ENCODE results near the gene RNF182.

DNA sequence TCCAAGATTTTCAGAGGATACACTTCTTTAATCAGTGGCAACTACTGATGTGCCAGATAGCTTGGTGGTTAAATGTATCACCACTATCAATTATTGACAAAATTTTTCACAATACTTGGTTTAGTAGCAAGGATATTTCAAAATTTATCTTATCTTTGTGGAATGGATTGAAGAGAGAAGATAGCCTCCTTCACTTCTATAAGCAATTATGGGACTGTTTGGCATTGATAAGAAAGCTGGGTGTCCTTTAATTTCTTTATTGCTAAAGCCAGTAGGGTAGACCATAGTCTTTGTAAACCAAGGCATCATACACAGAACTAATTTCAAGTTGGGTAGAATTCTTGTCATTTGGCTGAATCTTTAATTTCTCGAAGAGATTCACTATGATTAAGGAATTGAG, 4.9 kb upstream of the RNF182 start:
- TF ChIP-seq, protein P1, sequence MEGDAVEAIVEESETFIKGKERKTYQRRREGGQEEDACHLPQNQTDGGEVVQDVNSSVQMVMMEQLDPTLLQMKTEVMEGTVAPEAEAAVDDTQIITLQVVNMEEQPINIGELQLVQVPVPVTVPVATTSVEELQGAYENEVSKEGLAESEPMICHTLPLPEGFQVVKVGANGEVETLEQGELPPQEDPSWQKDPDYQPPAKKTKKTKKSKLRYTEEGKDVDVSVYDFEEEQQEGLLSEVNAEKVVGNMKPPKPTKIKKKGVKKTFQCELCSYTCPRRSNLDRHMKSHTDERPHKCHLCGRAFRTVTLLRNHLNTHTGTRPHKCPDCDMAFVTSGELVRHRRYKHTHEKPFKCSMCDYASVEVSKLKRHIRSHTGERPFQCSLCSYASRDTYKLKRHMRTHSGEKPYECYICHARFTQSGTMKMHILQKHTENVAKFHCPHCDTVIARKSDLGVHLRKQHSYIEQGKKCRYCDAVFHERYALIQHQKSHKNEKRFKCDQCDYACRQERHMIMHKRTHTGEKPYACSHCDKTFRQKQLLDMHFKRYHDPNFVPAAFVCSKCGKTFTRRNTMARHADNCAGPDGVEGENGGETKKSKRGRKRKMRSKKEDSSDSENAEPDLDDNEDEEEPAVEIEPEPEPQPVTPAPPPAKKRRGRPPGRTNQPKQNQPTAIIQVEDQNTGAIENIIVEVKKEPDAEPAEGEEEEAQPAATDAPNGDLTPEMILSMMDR (IDR thresholded peaks at IDR 0.05) = no peak
- TF ChIP-seq EZH2 (IDR thresholded peaks at IDR 0.05) = no peak
